Osteocyte (in vitro differentiated cells): ENCODE data around the gene PROKR1. TPM values are rescaled to one million over a fixed set of nuclear protein-coding genes. Genes with fewer than 3 reads are reported as not detected.

Experiments used
- DNase-seq: peaks from one replicate; pipeline ENCODE4 v3.0.0; 2021; ENCODE audit warnings: mixed read lengths; ENCODE audit not compliant: unreplicated experiment; ENCODE audit errors: extremely low spot score
- H3K27ac Mint-ChIP-seq: one replicate; pipeline ENCODE4 v1.8.0; 2021; ENCODE audit warnings: mild to moderate bottlenecking, mixed read lengths; ENCODE audit not compliant: unreplicated experiment
- H3K27me3 Mint-ChIP-seq: one replicate; pipeline ENCODE4 v1.8.0; 2021; ENCODE audit warnings: mixed read lengths; ENCODE audit not compliant: unreplicated experiment
- H3K36me3 Mint-ChIP-seq: one replicate; pipeline ENCODE4 v1.8.0; 2021; ENCODE audit warnings: mixed read lengths; ENCODE audit not compliant: unreplicated experiment
- H3K4me1 Mint-ChIP-seq: one replicate; pipeline ENCODE4 v1.8.0; 2021; ENCODE audit warnings: mixed read lengths; ENCODE audit not compliant: unreplicated experiment
- H3K4me3 Mint-ChIP-seq: one replicate; pipeline ENCODE4 v1.8.0; 2021; ENCODE audit warnings: mild to moderate bottlenecking, moderate library complexity, mixed read lengths; ENCODE audit not compliant: unreplicated experiment
- H3K9me3 Mint-ChIP-seq: one replicate; pipeline ENCODE4 v1.8.0; 2021; ENCODE audit warnings: mixed read lengths; ENCODE audit not compliant: unreplicated experiment
- total RNA-seq: library from RNA; stranded (reverse); gene quantifications from 2 replicates; pipeline ENCODE4 v1.2.1, GENCODE V29; 2021
- TF ChIP-seq, protein P1 (sequence below): fragments of 200-600 bp; sonication (generic); IDR thresholded peaks from 2 replicates; pipeline ENCODE4 v1.5.0; 2021; ENCODE audit warnings: antibody characterized with exemption, mild to moderate bottlenecking, moderate library complexity

PROKR1 gene
- total RNA-seq, 1 donor from 2014 or later = not detected

GRCh38 chr2:68706637-68707036 is 63.3 kb downstream of the PROKR1 start:
- H3K27me3 Mint-ChIP-seq = peaks cover 77% of the 10 kb centered on the region
- no peak for DNase-seq
- no peaks in the 10 kb centered on the region for H3K9me3 Mint-ChIP-seq
- H3K4me3 Mint-ChIP-seq = no peak overlapping the region
- no peaks in the 10 kb centered on the region for H3K36me3 Mint-ChIP-seq
- TF ChIP-seq, protein P1, sequence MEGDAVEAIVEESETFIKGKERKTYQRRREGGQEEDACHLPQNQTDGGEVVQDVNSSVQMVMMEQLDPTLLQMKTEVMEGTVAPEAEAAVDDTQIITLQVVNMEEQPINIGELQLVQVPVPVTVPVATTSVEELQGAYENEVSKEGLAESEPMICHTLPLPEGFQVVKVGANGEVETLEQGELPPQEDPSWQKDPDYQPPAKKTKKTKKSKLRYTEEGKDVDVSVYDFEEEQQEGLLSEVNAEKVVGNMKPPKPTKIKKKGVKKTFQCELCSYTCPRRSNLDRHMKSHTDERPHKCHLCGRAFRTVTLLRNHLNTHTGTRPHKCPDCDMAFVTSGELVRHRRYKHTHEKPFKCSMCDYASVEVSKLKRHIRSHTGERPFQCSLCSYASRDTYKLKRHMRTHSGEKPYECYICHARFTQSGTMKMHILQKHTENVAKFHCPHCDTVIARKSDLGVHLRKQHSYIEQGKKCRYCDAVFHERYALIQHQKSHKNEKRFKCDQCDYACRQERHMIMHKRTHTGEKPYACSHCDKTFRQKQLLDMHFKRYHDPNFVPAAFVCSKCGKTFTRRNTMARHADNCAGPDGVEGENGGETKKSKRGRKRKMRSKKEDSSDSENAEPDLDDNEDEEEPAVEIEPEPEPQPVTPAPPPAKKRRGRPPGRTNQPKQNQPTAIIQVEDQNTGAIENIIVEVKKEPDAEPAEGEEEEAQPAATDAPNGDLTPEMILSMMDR = no peak
- no peak overlapping the region for H3K27ac Mint-ChIP-seq
- H3K4me1 Mint-ChIP-seq = peaks cover 4% of the 10 kb centered on the region

Other genes starting within 250 kb of the PROKR1 start
- 0.81 and 1.0 TPM in 2 replicates for gene FBXO48, start 176.3 kb upstream of the PROKR1 start, total RNA-seq
- gene APLF, start 176.0 kb upstream of the PROKR1 start, total RNA-seq = 5.8 and 6.4 TPM in 2 replicates
- 0.42 and 0.43 TPM in 2 replicates for gene ARHGAP25, start 91.2 kb downstream of the PROKR1 start, total RNA-seq
- gene BMP10, start 227.8 kb downstream of the PROKR1 start, total RNA-seq = not detected in 2 replicates